Measurements from ENCODE around the gene JAKMIP2. TPM values are rescaled to one million over a fixed set of nuclear protein-coding genes. Genes with fewer than 3 reads are reported as not detected.

The JAKMIP2 gene
- total RNA-seq, 1 experiment from 2014 or later = 6.4 TPM

DNA sequence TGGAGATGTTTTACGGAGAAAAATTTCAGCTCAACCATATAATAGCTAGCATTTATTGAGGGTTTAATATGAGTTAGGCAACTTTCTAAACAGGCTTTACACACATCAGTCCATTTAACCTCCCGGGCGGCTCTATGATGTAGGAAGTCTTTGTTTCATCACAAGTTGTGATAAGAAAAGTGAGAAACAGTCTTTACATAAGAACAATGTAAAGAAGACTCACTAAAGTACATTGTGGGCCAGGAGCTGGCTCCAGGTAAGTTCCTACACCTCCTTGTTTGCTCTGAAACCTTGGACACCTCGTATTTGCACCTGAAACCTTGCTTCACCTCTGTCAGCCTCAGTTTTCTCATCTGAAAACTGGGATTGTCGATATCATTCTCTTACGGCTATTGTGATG, 116.1 kb downstream of the JAKMIP2 start:
- Histone ChIP-seq H3K27ac (ENCODE audit: insufficient read length, low read depth, low read length) (no peak overlapping the region), H3K4me2 (ENCODE audit: insufficient read depth, insufficient read length, low read length) (no peak overlapping the region), H4K8ac (replicated peaks; ENCODE audit: insufficient read length, low read depth, low read length) (no peak overlapping the region), H3K4me1 (ENCODE audit: insufficient read depth, low read length) (no peaks in the 10 kb centered on the region), H3K9ac (ENCODE audit: extremely low read depth, insufficient read length, low read length) (no peak overlapping the region), H3K23ac (ENCODE audit: insufficient read length, low read depth, low read length) (no peak overlapping the region), H3K79me2 (ENCODE audit: insufficient read depth, low read length) (no peaks in the 10 kb centered on the region), H2BK120ac (ENCODE audit: low read depth, low read length, poor library complexity, severe bottlenecking) (no peak overlapping the region), H2BK5ac (ENCODE audit: insufficient read length, low read length) (no peak overlapping the region), H2BK15ac (ENCODE audit: low read depth, low read length) (no peak overlapping the region), H3K4ac (ENCODE audit: low read depth, low read length) (no peak overlapping the region), H3T11ph (ENCODE audit: low read length) (no peak overlapping the region), H2AK5ac (ENCODE audit: insufficient read length, low read length) (no peak overlapping the region), H4K5ac (ENCODE audit: insufficient read length, low read depth, low read length) (no peak overlapping the region), H3K14ac (ENCODE audit: insufficient read depth, low read length) (no peak overlapping the region), H3K9me3 (ENCODE audit: control insufficient read depth, low read depth, low read length) (no peaks in the 10 kb centered on the region), H3K18ac (ENCODE audit: insufficient read length, low read depth, low read length) (no peak overlapping the region), H4K20me1 (ENCODE audit: control insufficient read depth, insufficient read depth, insufficient read length) (no peaks in the 10 kb centered on the region), H2BK20ac (ENCODE audit: low read depth, low read length, poor library complexity, severe bottlenecking) (no peak overlapping the region), H3K79me1 (ENCODE audit: insufficient read depth, low read depth, low read length, poor library complexity, severe bottlenecking) (no peaks in the 10 kb centered on the region), H4K91ac (ENCODE audit: insufficient read length, low read depth, low read length) (no peak overlapping the region), H2BK12ac (ENCODE audit: insufficient read length, low read depth, low read length) (no peak overlapping the region), H2AFZ (ENCODE audit: low read length) (no peak overlapping the region), H3K56ac (ENCODE audit: insufficient read length, low read depth, low read length) (no peak overlapping the region), H3K23me2 (ENCODE audit: insufficient read length, low read depth, low read length, poor library complexity, severe bottlenecking) (no peaks in the 10 kb centered on the region), H3K27me3 (ENCODE audit: insufficient read depth, low read length) (no peaks in the 10 kb centered on the region)
- no peak overlapping the region for H3K27ac Mint-ChIP-seq
- H3K36me3 Mint-ChIP-seq (ENCODE audit: insufficient read depth in 1 of 3, low read depth in 3 of 3) = peaks cover 25 to 43% (median 31%) of the 10 kb centered on the region in 3 experiments
- no CpG with 5 or more reads among the region's 6 CpGs for WGBS (ENCODE audit: extremely low coverage, insufficient read length, low lambda C conversion rate)
- no peaks in the 10 kb centered on the region; a peak in 1 of 5 replicates for H3K9me3 Mint-ChIP-seq
- no peak for DNase-seq
- TF ChIP-seq, protein P1, sequence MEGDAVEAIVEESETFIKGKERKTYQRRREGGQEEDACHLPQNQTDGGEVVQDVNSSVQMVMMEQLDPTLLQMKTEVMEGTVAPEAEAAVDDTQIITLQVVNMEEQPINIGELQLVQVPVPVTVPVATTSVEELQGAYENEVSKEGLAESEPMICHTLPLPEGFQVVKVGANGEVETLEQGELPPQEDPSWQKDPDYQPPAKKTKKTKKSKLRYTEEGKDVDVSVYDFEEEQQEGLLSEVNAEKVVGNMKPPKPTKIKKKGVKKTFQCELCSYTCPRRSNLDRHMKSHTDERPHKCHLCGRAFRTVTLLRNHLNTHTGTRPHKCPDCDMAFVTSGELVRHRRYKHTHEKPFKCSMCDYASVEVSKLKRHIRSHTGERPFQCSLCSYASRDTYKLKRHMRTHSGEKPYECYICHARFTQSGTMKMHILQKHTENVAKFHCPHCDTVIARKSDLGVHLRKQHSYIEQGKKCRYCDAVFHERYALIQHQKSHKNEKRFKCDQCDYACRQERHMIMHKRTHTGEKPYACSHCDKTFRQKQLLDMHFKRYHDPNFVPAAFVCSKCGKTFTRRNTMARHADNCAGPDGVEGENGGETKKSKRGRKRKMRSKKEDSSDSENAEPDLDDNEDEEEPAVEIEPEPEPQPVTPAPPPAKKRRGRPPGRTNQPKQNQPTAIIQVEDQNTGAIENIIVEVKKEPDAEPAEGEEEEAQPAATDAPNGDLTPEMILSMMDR (conservative IDR thresholded peaks at IDR 0.05) = no peak
- H3K27me3 Mint-ChIP-seq (ENCODE audit: low read depth) = no peaks in the 10 kb centered on the region
- H3K4me1 Mint-ChIP-seq = peaks cover 4 to 6% of the 10 kb centered on the region in 2 experiments; a peak in 2 of 4 replicates
- no peak overlapping the region for H3K4me3 Mint-ChIP-seq
